Esophagus muscularis mucosa (tissue), 4 donors: ENCODE results near the gene PDP2. TPM values are rescaled to one million over a fixed set of nuclear protein-coding genes. Genes with fewer than 3 reads are reported as not detected.

ENCODE experiments used
- DNase-seq: peaks from one replicate; pipeline ENCODE4 v3.0.0-alpha.2; 2017; ENCODE audit errors: extremely low spot score
- H3K27ac ChIP-seq, 4 donors: fragments of 200-600 bp; sonication (generic); replicated peaks in 1 of 4; 1 replicate in 3 of 4; 2 replicates in 1 of 4; pipeline ENCODE4 v1.5.1; 2016 to 2019; ENCODE audit warnings: mild to moderate bottlenecking in 1 of 4
- H3K27me3 ChIP-seq, 4 donors: fragments of 200-600 bp; sonication (generic); one replicate each; pipeline versions ENCODE4 v1.5.1 to v1.6.0; 2016 to 2019
- H3K36me3 ChIP-seq, 4 donors: fragments of 200-600 bp; sonication (generic); one replicate each; pipeline ENCODE4 v1.5.1; 2016 to 2019
- H3K4me1 ChIP-seq, 4 donors: fragments of 200-600 bp; sonication (generic); one replicate each; pipeline ENCODE4 v1.5.1; 2016 to 2019
- H3K4me3 ChIP-seq, 4 donors: fragments of 200-600 bp; sonication (generic); 1 replicate in 2 of 4; 2 replicates in 2 of 4; pipeline ENCODE4 v1.5.1; 2016 to 2019; ENCODE audit warnings: mild to moderate bottlenecking in 4 of 4, moderate library complexity in 1 of 4
- H3K9me3 ChIP-seq, 4 donors: fragments of 200-600 bp; sonication (generic); 1 replicate in 3 of 4; 2 replicates in 1 of 4; pipeline ENCODE4 v1.5.1; 2016 to 2019
- CTCF ChIP-seq, 3 experiments: fragments of 200-600 bp in 2 of 3; fragments of 450-650 bp in 1 of 3; sonication (generic) in 2 of 3; IDR thresholded peaks; one replicate each; pipeline ENCODE4 v1.5.1; 2017 to 2019; ENCODE audit warnings: antibody characterized with exemption in 3 of 3, mild to moderate bottlenecking in 2 of 3, moderate library complexity in 1 of 3
- EP300 ChIP-seq: sonication (generic); formaldehyde crosslinking; IDR thresholded peaks from one replicate; pipeline ENCODE4 v1.6.1; 2017; ENCODE audit warnings: antibody characterized with exemption
- POLR2A ChIP-seq: fragments of 450-650 bp; IDR thresholded peaks from one replicate; pipeline ENCODE4 v1.6.1; 2017; ENCODE audit warnings: antibody characterized with exemption, moderate library complexity, mild to moderate bottlenecking, low read depth
- POLR2AphosphoS5 ChIP-seq, 2 donors: sonication (generic); formaldehyde crosslinking; IDR thresholded peaks; one replicate each; pipeline ENCODE4 v1.6.1; 2017; ENCODE audit warnings: antibody characterized with exemption in 2 of 2
- WGBS: methylation state at CpG from one replicate; pipeline ENCODE4 v1.1.5; 2018; 5-methylcytosine and 5-hydroxymethylcytosine counted together
- intact Hi-C: fragments of 100-400 bp; cut with DNase I; formaldehyde crosslinking; loops from one replicate; pipeline ENCODE4 v1.15.1; 2023
- total RNA-seq, 4 donors: library from RNA; depleted of rRNA; stranded (reverse); fragments of >200 nt; gene quantifications; one replicate each; pipeline versions ENCODE4 v1.1.0 to v1.2.1, GENCODE V29; 2016

PDP2 gene
- total RNA-seq, 4 donors from 2014 or later: 5.5 to 9.3 (median 7.6) TPM

GRCh38 chr16:66872943-66873684 is 7.2 kb upstream of the PDP2 start:
- peak overlapping the region; percentile 18 to 59 (median 34) for H3K27ac ChIP-seq
- H3K9me3 ChIP-seq: no peaks in the 10 kb centered on the region
- DNase-seq: peak; percentile 96
- no peaks in the 10 kb centered on the region for H3K27me3 ChIP-seq
- H3K4me3 ChIP-seq: peak overlapping the region; percentile 37 to 51 (median 44)
- H3K36me3 ChIP-seq: no peaks in the 10 kb centered on the region
- TF ChIP-seq POLR2A (no peak), EP300 (no peak), POLR2AphosphoS5 (IDR thresholded peaks at IDR 0.05) (peak; percentile 18 to 68), CTCF (IDR thresholded peaks at IDR 0.05) (peak; percentile 83 to 94 (median 84))
- peaks cover 6 to 21% (median 11%) of the 10 kb centered on the region in 4 donors for H3K4me1 ChIP-seq
- WGBS: 15% methylated on average over 19 of the region's 39 CpGs
- intact Hi-C loops: no loop called here

DNA sequence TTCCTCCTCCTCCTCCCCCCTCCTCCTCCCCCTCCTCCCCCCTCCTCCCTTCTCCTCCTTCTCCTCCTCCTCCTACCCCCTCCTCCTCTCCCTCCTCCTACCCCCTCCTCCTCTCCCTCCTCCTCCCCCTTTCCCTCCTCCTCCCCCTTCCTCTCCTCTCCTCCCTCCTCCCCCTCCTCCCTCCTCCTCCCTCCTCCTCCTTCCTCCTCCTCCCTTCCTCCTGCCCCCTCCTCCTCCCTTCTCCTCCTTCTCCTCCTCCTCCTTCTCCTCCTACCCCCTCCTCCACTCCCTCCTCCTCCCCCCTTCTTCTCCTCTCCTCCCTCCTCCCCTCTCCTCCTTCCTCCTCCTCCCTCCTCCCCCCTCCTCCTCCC is 6.6 kb upstream of the PDP2 start:
- peak overlapping the region in 2 of 4 donors; percentile 34 to 35 for H3K27ac ChIP-seq
- intact Hi-C loops: no loop called here
- no peak for DNase-seq
- no peaks in the 10 kb centered on the region for H3K27me3 ChIP-seq
- H3K9me3 ChIP-seq: no peaks in the 10 kb centered on the region
- H3K4me1 ChIP-seq: peaks cover 6 to 19% (median 11%) of the 10 kb centered on the region in 4 donors
- no peak overlapping the region for H3K4me3 ChIP-seq
- TF ChIP-seq POLR2AphosphoS5 (IDR thresholded peaks at IDR 0.05) (no peak), CTCF (IDR thresholded peaks at IDR 0.05) (no peak), POLR2A (no peak), EP300 (no peak)
- no peaks in the 10 kb centered on the region for H3K36me3 ChIP-seq

- no peak overlapping the region for H3K4me3 ChIP-seq
- H3K4me1 ChIP-seq: peaks cover 6 to 19% (median 11%) of the 10 kb centered on the region in 4 donors
- no peak for DNase-seq
- H3K27me3 ChIP-seq: no peaks in the 10 kb centered on the region
- intact Hi-C loops: no loop called here
- no peaks in the 10 kb centered on the region for H3K36me3 ChIP-seq
- TF ChIP-seq CTCF (IDR thresholded peaks at IDR 0.05) (no peak), POLR2AphosphoS5 (IDR thresholded peaks at IDR 0.05) (no peak), POLR2A (no peak), EP300 (no peak)
- no peaks in the 10 kb centered on the region for H3K9me3 ChIP-seq
- peak overlapping the region in 1 of 4 donors; percentile 34 for H3K27ac ChIP-seq
- 82% methylated on average over 1 of the region's 1 CpG for WGBS
Measured at GRCh38 chr16:66874079-66874775, 6.1 kb upstream of the PDP2 start.

DNA sequence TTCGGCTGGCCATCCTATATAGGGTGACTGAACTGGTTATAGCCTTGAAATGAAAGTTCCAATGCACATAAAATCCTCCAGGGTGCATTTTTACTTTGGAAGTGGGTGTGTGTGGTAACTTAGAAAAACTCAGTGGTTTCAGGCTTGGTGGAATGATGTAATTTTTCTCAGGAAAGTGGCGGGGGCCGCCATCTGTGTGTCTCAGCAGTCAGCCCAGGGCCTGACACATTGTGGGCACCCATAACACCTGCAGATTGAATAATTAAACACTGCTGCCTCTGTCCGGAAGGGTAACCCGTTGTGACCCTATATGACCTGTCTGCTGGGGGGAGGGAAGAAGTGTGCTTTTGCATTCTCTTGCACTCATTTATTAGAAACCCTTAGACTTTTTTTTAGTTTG is 2.2 kb upstream of the PDP2 start:
- no peak for DNase-seq
- no peak for TF ChIP-seq EP300
- TF ChIP-seq POLR2AphosphoS5 (IDR thresholded peaks at IDR 0.05): no peak
- no peak for TF ChIP-seq POLR2A
- no peak for TF ChIP-seq CTCF (IDR thresholded peaks at IDR 0.05)
- Histone ChIP-seq H3K36me3 (peaks cover 0 to 4% (median 0%) of the 10 kb centered on the region in 4 donors), H3K27ac (no peak overlapping the region), H3K27me3 (no peaks in the 10 kb centered on the region), H3K9me3 (no peaks in the 10 kb centered on the region), H3K4me3 (no peak overlapping the region), H3K4me1 (peaks cover 15 to 29% (median 24%) of the 10 kb centered on the region in 4 donors)
- WGBS: 62% methylated on average over 5 of the region's 5 CpGs
- intact Hi-C loops: no loop called here
